H1 (cell line): Measurements from ENCODE around the gene PRR33. TPM values are rescaled to one million over a fixed set of nuclear protein-coding genes. Genes with fewer than 3 reads are reported as not detected.

Experiments
- CHD1 ChIP-seq: IDR thresholded peaks from 2 replicates; pipeline ENCODE4 v1.6.1; 2012; ENCODE audit warnings: low read depth, low read length, improper control_type of control experiment
- CHD2 ChIP-seq: IDR thresholded peaks from 2 replicates; pipeline ENCODE4 v1.6.1; 2012; ENCODE audit warnings: low read length, improper control_type of control experiment
- CHD7 ChIP-seq: fragments of 300-600 bp; sonication (generic); IDR thresholded peaks from 2 replicates; pipeline ENCODE4 v1.7.1; 2012; ENCODE audit warnings: low read length, moderate library complexity, mild to moderate bottlenecking, inconsistent platforms; ENCODE audit not compliant: insufficient replicate concordance
- GABPA ChIP-seq: IDR thresholded peaks from 2 replicates; pipeline ENCODE4 v1.6.1; 2011; ENCODE audit warnings: mild to moderate bottlenecking, low read length, moderate library complexity, borderline replicate concordance; ENCODE audit not compliant: insufficient read depth
- HDAC6 ChIP-seq: IDR thresholded peaks from one replicate; pipeline ENCODE4 v1.7.1; 2012; ENCODE audit warnings: low read depth, mild to moderate bottlenecking, inconsistent platforms, low read length, moderate library complexity
- RBBP5 ChIP-seq: IDR thresholded peaks from 2 replicates; pipeline ENCODE4 v1.7.1; 2012; ENCODE audit warnings: low read depth, mild to moderate bottlenecking, inconsistent platforms, low read length, moderate library complexity, borderline replicate concordance
- SRF ChIP-seq: IDR thresholded peaks from 2 replicates; pipeline ENCODE4 v1.6.1; 2011; ENCODE audit warnings: mild to moderate bottlenecking, low read depth, low read length, moderate library complexity
- polyA plus RNA-seq, 7 experiments: library from polyadenylated mRNA; depleted of rRNA in 3 of 7; stranded (reverse) in 5 of 7; unstranded in 2 of 7; fragments of >200 nt in 5 of 7; fragments of 200-250 nt in 2 of 7; gene quantifications; 1 replicate in 5 of 7; 2 replicates in 1 of 7; 4 replicates in 1 of 7; pipeline versions ENCODE4 v1.2.1 to v1.2.3, GENCODE V29; 2011 to 2013; ENCODE audit warnings: missing spikeins in 2 of 7, mixed read lengths in 2 of 7
- total RNA-seq: library from RNA; stranded (reverse); fragmentation: NEBNext Ultra II Directional; extraction: Animal tissue kit (Norgen Biotek cat#: 25700); gene quantifications from 2 replicates; pipeline ENCODE4 v1.2.1, GENCODE V29; 2021

Gene PRR33
- total and polyA plus RNA-seq, 2 of the 8 experiments (the other 6 are each of a cell fraction or from before 2014, with no cell fraction given): 0.02 TPM; not detected in 1

- no peak for TF ChIP-seq CHD7
- no peak for TF ChIP-seq RBBP5
- TF ChIP-seq SRF: no peak
- no peak for TF ChIP-seq CHD2
- TF ChIP-seq GABPA: no peak
- no peak for TF ChIP-seq CHD1
- TF ChIP-seq HDAC6: no peak
Measured at GRCh38 chr11:1871531-1871930, 20.2 kb downstream of the PRR33 start (continued).
